ENCODE results near the gene ERBB2.

The ERBB2 gene

GRCh38 chr17:39716073-39716818 lies 16.4 kb downstream of the ERBB2 start:
- no peak for DNase-seq (ENCODE audit: extremely low spot score)
- ChIA-PET POLR2A (interaction anchor here (0.8 kb wide), 1 partner anchor 16 kb away, joined by 3 read pairs; no protein-coding TSS in a partner anchor), CTCF (interaction anchor here (0.8 to 2.0 kb wide), 2 partner anchors 13 to 62 kb away, joined by 3 to 7 read pairs; no protein-coding TSS in a partner anchor)
- no peak for TF ChIP-seq CTCF (IDR thresholded peaks at IDR 0.05; ENCODE audit: control extremely low read depth, extremely low read depth, low read depth, missing control alignments)

- no peak for TF ChIP-seq CTCF (IDR thresholded peaks at IDR 0.05; ENCODE audit: control extremely low read depth, extremely low read depth, low read depth, missing control alignments)
- DNase-seq (ENCODE audit: extremely low spot score) = no peak
- ChIA-PET CTCF (interaction anchor here (2.0 kb wide), 1 partner anchor 12 kb away, joined by 7 read pairs; no protein-coding TSS in a partner anchor), POLR2A (interaction anchor here (0.8 kb wide), 1 partner anchor 17 kb away, joined by 3 read pairs; no protein-coding TSS in a partner anchor)
Measured at GRCh38 chr17:39716879-39717536, 17.1 kb downstream of the ERBB2 start.

DNA sequence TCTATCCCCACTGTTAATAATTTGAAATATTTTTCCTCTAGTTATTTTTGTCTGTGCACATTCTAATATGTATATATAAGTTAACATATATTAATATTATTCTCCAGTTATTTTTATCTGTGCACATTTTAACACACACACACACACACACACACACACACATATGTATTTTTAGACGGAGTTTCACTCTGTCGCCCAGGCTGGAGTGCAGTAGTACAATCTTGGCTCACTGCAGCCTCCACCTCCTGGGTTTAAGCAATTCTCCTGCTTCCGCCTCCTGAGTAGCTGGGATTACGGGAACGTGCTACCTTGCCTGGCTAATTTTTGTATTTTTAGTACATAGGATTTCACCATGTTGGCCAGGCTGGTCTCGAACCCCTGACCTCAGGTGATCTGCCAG lies 17.8 kb downstream of the ERBB2 start:
- no peak for DNase-seq (ENCODE audit: extremely low spot score)
- TF ChIP-seq CTCF (IDR thresholded peaks at IDR 0.05; ENCODE audit: control extremely low read depth, extremely low read depth, low read depth, missing control alignments) = no peak
- POLR2A ChIA-PET = no interaction called here
- CTCF ChIA-PET = no interaction called here

- no peak for DNase-seq (ENCODE audit: extremely low spot score)
- ChIA-PET POLR2A (interaction anchor here (0.6 kb wide), 1 partner anchor 30 kb away, joined by 4 read pairs; no protein-coding TSS in a partner anchor), CTCF (interaction anchor here (1.1 to 4.0 kb wide), 5 partner anchors 8 to 98 kb away, joined by 3 to 18 read pairs (median 3); partner anchors contain the start of gene MIEN1)
- TF ChIP-seq CTCF (IDR thresholded peaks at IDR 0.05; ENCODE audit: control extremely low read depth, extremely low read depth, low read depth, missing control alignments) = no peak
Measured at GRCh38 chr17:39719563-39720355, 19.9 kb downstream of the ERBB2 start.

- ChIA-PET POLR2A (no interaction called here), CTCF (interaction anchor here (1.4 to 4.0 kb wide), 3 partner anchors 8 to 101 kb away, joined by 3 to 18 read pairs (median 5); partner anchors contain the start of gene MIEN1)
- TF ChIP-seq CTCF (IDR thresholded peaks at IDR 0.05; ENCODE audit: control extremely low read depth, extremely low read depth, low read depth, missing control alignments) = no peak
- DNase-seq (ENCODE audit: extremely low spot score) = no peak
Measured at GRCh38 chr17:39722104-39722503, 22.2 kb downstream of the ERBB2 start.
